Activated CD4-positive, alpha-beta T cell treated with anti-CD3 and anti-CD28 coated beads for 4 hours (primary cell): ENCODE measurements around the gene ADARB1.
"Not testable (repeated sequence)": the region's sequence is repeated elsewhere in the genome, so short reads cannot be mapped to it uniquely, and the experiment has no call there.

Experiments used
- DNase-seq, 2 donors: peaks; one replicate each; pipeline ENCODE4 v3.0.0-alpha.2; 2020

The ADARB1 gene

GRCh38 chr21:45137612-45137937, 63.2 kb downstream of the ADARB1 start:
- no peak for DNase-seq

- peak; percentile 71 to 79 for DNase-seq
These were observed 64.0 kb downstream of the ADARB1 start for GRCh38 chr21:45138199-45139002.

- DNase-seq, result not testable (repeated sequence)
These were observed 64.6 kb downstream of the ADARB1 start for GRCh38 chr21:45139003-45139360.

- DNase-seq, result no peak
These were observed 65.1 kb downstream of the ADARB1 start for GRCh38 chr21:45139473-45139872.

- DNase-seq, result peak; percentile 24 to 43
These were observed 66.1 kb downstream of the ADARB1 start for GRCh38 chr21:45140346-45140940.

- not testable (repeated sequence) for DNase-seq
These were observed 66.6 kb downstream of the ADARB1 start for GRCh38 chr21:45140944-45141343.

GRCh38 chr21:45141507-45141906, 67.1 kb downstream of the ADARB1 start:
- no peak for DNase-seq

DNA sequence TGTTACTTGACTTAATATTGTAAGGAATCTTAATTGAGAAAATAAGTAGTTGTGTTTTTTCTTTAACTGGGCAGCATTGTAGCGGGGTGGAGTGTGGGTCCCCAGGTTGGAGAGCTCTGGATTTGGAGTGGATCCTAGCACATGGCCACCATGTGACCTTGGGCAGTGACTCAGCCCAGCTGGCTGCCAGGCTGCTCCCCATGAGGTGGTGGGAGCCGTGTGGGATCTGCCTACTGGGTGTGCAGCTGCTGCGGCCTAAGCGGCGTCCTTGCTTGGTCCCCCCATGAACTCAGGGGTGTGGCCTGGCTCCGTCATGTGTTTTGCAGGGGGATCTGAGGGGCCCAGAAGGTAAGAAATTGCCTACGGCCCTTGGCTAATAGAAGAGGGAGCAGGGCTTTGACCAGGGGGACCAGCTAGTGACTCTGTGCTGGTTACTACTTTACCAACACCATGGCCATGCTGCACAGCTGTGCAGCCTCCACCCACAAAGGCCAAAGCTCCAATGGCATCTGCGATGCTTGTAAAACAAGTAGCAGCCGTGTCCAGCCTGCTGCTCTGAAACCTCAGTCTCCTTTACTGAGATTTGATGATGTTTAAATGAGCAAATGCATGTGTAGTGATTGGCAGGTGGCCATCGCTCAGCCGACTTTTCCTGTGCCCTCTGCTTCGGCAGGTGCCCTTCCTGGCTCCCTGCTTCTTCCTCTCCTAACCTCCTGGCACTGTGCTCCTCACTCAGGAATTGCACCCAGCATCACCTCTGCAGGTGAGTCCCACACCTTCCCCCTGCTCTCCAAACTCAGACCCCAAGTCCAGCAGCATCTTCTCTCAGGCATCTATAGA, 68.3 kb downstream of the ADARB1 start:
- no peak for DNase-seq

DNA sequence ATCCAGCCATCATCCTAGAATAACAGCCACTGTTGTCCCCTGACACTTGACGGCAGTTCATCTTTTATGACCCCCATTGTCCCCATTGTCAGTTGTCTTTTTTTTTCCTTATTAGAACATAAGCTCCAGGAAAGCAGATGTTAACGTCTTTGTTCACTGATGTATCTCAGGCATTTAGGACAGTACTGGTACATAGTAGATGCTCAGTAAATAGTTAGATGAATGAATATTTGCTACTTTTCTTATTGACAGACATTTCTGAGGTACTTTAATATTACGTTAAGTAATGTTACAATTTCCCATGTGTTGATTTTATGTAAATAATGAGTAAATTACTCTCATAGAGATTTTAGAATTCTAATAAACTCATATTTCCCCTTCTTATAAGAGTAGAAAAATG, 69.5 kb downstream of the ADARB1 start:
- no peak for DNase-seq

GRCh38 chr21:45145146-45145545, 70.8 kb downstream of the ADARB1 start:
- no peak for DNase-seq

DNA sequence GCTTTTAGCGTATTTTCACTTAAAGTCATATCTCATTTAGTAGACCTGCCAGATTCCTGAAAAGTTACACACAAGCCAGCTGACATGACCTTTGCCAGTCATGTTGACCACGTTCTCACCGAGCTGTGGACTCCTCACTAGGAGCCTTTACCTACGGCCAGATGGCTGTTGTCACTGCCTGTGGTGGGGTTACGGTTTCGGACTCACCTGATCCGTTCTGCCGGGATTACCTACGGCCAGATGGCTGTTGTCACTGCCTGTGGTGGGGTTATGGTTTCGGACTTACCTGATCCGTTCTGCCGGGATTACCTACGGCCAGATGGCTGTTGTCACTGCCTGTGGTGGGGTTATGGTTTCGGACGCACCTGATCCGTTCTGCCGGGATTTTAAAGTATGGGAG, 71.5 kb downstream of the ADARB1 start:
- DNase-seq, result not testable (repeated sequence)

- no peak for DNase-seq
These were observed 71.9 kb downstream of the ADARB1 start for GRCh38 chr21:45146306-45146705.

GRCh38 chr21:45146801-45147200, 72.4 kb downstream of the ADARB1 start:
- no peak for DNase-seq

DNA sequence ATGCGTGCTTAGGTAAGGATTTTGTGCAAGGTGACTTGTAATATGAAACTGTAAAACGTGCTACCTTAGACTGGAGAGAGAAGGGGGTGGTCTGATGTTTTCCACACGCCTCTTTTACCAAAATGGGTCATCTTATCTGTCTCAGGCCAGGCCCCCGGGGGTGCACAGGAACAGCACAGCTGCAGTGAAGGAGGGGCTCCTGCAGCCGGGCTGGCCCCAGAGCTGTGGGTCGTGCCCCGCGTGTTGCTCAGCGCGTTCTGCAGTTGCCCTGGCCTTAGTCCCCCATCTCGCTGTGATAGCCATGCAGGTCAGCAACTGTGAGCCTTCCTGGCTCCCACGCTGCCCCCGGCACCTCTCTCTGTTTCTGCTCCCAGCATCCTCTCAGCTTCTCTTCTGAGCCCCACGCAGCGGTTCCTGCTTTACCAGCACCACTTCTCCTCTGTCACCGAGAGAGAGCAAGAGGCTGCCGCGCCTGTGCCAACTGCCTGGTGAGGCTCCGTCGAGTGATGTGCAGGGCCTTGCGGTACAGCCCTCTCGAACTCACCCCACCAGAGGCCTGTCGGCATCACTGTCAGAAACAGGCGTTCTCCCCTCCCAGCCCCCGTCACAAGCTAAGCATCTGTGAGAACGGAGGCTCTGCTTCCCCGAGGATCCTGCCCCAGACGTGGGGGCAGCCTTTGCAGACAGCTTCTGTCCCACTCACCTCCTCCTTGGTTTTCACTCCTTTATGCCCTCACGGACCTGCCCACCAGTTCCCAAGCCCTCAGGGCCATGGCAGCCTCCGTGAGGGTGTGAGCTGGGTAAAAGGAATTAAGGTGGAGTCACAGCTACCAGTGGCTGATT, 73.3 kb downstream of the ADARB1 start:
- no peak for DNase-seq

GRCh38 chr21:45148316-45148990, 74.1 kb downstream of the ADARB1 start:
- no peak for DNase-seq

GRCh38 chr21:45149021-45149420, 74.6 kb downstream of the ADARB1 start:
- no peak for DNase-seq

GRCh38 chr21:45150638-45151131, 76.3 kb downstream of the ADARB1 start:
- no peak for DNase-seq

DNA sequence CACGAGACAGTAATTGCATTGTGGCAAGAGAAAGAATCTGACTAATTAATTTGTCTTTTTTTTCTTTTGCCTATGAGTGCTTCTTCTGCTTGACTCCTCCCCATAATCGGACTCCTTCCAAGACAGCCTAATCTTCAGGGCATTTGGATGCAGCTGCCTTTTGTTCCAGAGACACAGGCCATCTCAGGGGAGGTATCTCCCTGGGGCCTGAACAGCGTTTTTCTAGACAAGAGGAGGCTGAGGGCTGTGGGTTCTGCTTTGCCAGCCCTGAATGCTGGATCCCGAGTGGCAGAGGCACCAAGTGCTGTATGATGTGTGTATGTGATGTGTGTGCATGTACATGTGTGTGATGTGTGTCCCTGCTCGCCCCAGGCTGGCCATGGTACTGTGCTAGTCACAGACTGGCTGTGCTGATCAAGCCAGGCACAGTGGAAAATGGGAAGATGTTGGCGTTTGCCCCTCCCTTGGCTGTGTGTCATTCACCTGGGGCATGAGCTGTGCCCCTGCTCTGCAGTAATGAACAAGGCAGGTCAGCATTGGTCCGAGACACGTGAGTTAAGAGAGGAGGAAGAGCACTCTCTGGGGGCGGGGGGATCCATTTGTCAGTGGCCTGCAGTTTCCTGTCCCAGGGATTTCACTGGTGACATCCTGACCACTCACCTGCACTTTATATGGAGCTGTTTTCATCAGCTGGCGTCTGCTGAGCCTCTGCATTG, 77.2 kb downstream of the ADARB1 start:
- no peak for DNase-seq

- DNase-seq, result peak; percentile 54 to 61
These were observed 77.9 kb downstream of the ADARB1 start for GRCh38 chr21:45152265-45152746.

GRCh38 chr21:45153358-45154318, 79.3 kb downstream of the ADARB1 start:
- no peak for DNase-seq
